ENCODE results near the gene SYNJ2. TPM values are rescaled to one million over a fixed set of nuclear protein-coding genes. Genes with fewer than 3 reads are reported as not detected.
"Not testable (repeated sequence)": the region's sequence is repeated elsewhere in the genome, so short reads cannot be mapped to it uniquely, and the experiment has no call there.

Gene SYNJ2
- total RNA-seq, 1 donor from 2014 or later: 31.8 TPM

- no peak overlapping the region for H3K4me2 ChIP-seq (ENCODE audit: low read length)
- no peak overlapping the region for H3K4me3 ChIP-seq (ENCODE audit: insufficient read depth, low read depth, low read length)
- Mint-ChIP-seq H3K36me3 (ENCODE audit: low read depth, unreplicated experiment) (peaks cover 11% of the 10 kb centered on the region), H3K9me3 (ENCODE audit: unreplicated experiment) (no peaks in the 10 kb centered on the region), H3K27ac (ENCODE audit: unreplicated experiment) (no peak overlapping the region), H3K4me3 (ENCODE audit: unreplicated experiment) (no peak overlapping the region), H3K4me1 (ENCODE audit: low read depth, unreplicated experiment) (no peaks in the 10 kb centered on the region), H3K27me3 (ENCODE audit: low read depth, unreplicated experiment) (no peaks in the 10 kb centered on the region)
- FAIRE-seq (no peak), DNase-seq (ENCODE audit: low read depth) (no peak)
- H3K4me1 ChIP-seq (ENCODE audit: insufficient read depth, low read length): no peaks in the 10 kb centered on the region
- no peaks in the 10 kb centered on the region for H3K27me3 ChIP-seq (ENCODE audit: insufficient read depth, low read length)
- H3K9ac ChIP-seq (ENCODE audit: low read length): no peak overlapping the region
- H3K9me3 ChIP-seq (ENCODE audit: insufficient read depth, low read depth, low read length): no peaks in the 10 kb centered on the region
- H3K79me2 ChIP-seq (ENCODE audit: insufficient read depth, low read length): no peaks in the 10 kb centered on the region
- no peak overlapping the region for H2AFZ ChIP-seq (ENCODE audit: low read depth, low read length)
- peaks cover 33% of the 10 kb centered on the region for H3K36me3 ChIP-seq (ENCODE audit: insufficient read depth, low read length)
- no peak for TF ChIP-seq CTCF (IDR thresholded peaks at IDR 0.05; ENCODE audit: insufficient read depth, low read depth, low read length)
- no peak for TF ChIP-seq EZH2 (IDR thresholded peaks at IDR 0.05; ENCODE audit: insufficient read depth, low read length)
- H3K27ac ChIP-seq (ENCODE audit: low read depth, low read length): no peak overlapping the region
- H4K20me1 ChIP-seq (ENCODE audit: insufficient read depth, low read length): no peaks in the 10 kb centered on the region
Observed at GRCh38 chr6:157937318-157937717, 44.3 kb upstream of the SYNJ2 start.

- no peaks in the 10 kb centered on the region for H4K20me1 ChIP-seq (ENCODE audit: insufficient read depth, low read length)
- peaks cover 32% of the 10 kb centered on the region for H3K36me3 ChIP-seq (ENCODE audit: insufficient read depth, low read length)
- FAIRE-seq (no peak), DNase-seq (ENCODE audit: low read depth) (no peak)
- H3K4me1 Mint-ChIP-seq (ENCODE audit: low read depth, unreplicated experiment): no peaks in the 10 kb centered on the region
- H3K4me1 ChIP-seq (ENCODE audit: insufficient read depth, low read length): no peaks in the 10 kb centered on the region
- H3K27me3 ChIP-seq (ENCODE audit: insufficient read depth, low read length): no peaks in the 10 kb centered on the region
- no peak overlapping the region for H3K9ac ChIP-seq (ENCODE audit: low read length)
- no peaks in the 10 kb centered on the region for H3K9me3 ChIP-seq (ENCODE audit: insufficient read depth, low read depth, low read length)
- TF ChIP-seq CTCF (IDR thresholded peaks at IDR 0.05; ENCODE audit: insufficient read depth, low read depth, low read length): no peak
- no peak for TF ChIP-seq EZH2 (IDR thresholded peaks at IDR 0.05; ENCODE audit: insufficient read depth, low read length)
- no peaks in the 10 kb centered on the region for H3K79me2 ChIP-seq (ENCODE audit: insufficient read depth, low read length)
- no peak overlapping the region for H3K4me3 ChIP-seq (ENCODE audit: insufficient read depth, low read depth, low read length)
- no peaks in the 10 kb centered on the region for H3K27me3 Mint-ChIP-seq (ENCODE audit: low read depth, unreplicated experiment)
- no peak overlapping the region for H3K4me2 ChIP-seq (ENCODE audit: low read length)
- H3K27ac Mint-ChIP-seq (ENCODE audit: unreplicated experiment): no peak overlapping the region
- H3K4me3 Mint-ChIP-seq (ENCODE audit: unreplicated experiment): no peak overlapping the region
- no peaks in the 10 kb centered on the region for H3K9me3 Mint-ChIP-seq (ENCODE audit: unreplicated experiment)
- no peak overlapping the region for H2AFZ ChIP-seq (ENCODE audit: low read depth, low read length)
- peaks cover 10% of the 10 kb centered on the region for H3K36me3 Mint-ChIP-seq (ENCODE audit: low read depth, unreplicated experiment)
- no peak overlapping the region for H3K27ac ChIP-seq (ENCODE audit: low read depth, low read length)
Observed at GRCh38 chr6:157937916-157938315, 43.7 kb upstream of the SYNJ2 start.

- FAIRE-seq; H3K79me2 ChIP-seq (ENCODE audit: insufficient read depth, low read length); H3K4me2 ChIP-seq (ENCODE audit: low read length); H3K4me3 Mint-ChIP-seq (ENCODE audit: unreplicated experiment); H3K27me3 Mint-ChIP-seq (ENCODE audit: low read depth, unreplicated experiment); H3K27ac Mint-ChIP-seq (ENCODE audit: unreplicated experiment); H3K9me3 Mint-ChIP-seq (ENCODE audit: unreplicated experiment); H2AFZ ChIP-seq (ENCODE audit: low read depth, low read length); H3K9ac ChIP-seq (ENCODE audit: low read length); H3K4me3 ChIP-seq (ENCODE audit: insufficient read depth, low read depth, low read length); H3K9me3 ChIP-seq (ENCODE audit: insufficient read depth, low read depth, low read length); H3K27ac ChIP-seq (ENCODE audit: low read depth, low read length); DNase-seq (ENCODE audit: low read depth); H4K20me1 ChIP-seq (ENCODE audit: insufficient read depth, low read length); H3K27me3 ChIP-seq (ENCODE audit: insufficient read depth, low read length); H3K4me1 Mint-ChIP-seq (ENCODE audit: low read depth, unreplicated experiment): not testable (repeated sequence)
- H3K36me3 ChIP-seq (ENCODE audit: insufficient read depth, low read length): peaks cover 24% of the 10 kb centered on the region
- peaks cover 11% of the 10 kb centered on the region for H3K4me1 ChIP-seq (ENCODE audit: insufficient read depth, low read length)
- H3K36me3 Mint-ChIP-seq (ENCODE audit: low read depth, unreplicated experiment): peaks cover 19% of the 10 kb centered on the region
Observed at GRCh38 chr6:157940375-157941036, 41.2 kb upstream of the SYNJ2 start.

Measured in astrocyte (in vitro differentiated cells and primary cell).